Eye (tissue), 1 donor: ENCODE results near the gene ZNF469.
"Not testable (repeated sequence)": the region's sequence is repeated elsewhere in the genome, so short reads cannot be mapped to it uniquely, and the experiment has no call there.

Source experiments
- DNase-seq: peaks from one replicate; pipeline ENCODE4 v3.0.0-alpha.2; 2015

The ZNF469 gene

GRCh38 chr16:88393034-88393433 is 10.3 kb downstream of the ZNF469 start:
- DNase-seq = no peak

GRCh38 chr16:88393571-88393970 is 10.8 kb downstream of the ZNF469 start:
- DNase-seq = no peak

GRCh38 chr16:88394426-88394825 is 11.7 kb downstream of the ZNF469 start:
- no peak for DNase-seq

- DNase-seq = no peak
These were observed 13.2 kb downstream of the ZNF469 start for GRCh38 chr16:88395669-88396584.

- no peak for DNase-seq
These were observed 15.6 kb downstream of the ZNF469 start for GRCh38 chr16:88398170-88398873.

GRCh38 chr16:88398874-88399178 is 16.1 kb downstream of the ZNF469 start:
- no peak for DNase-seq

- DNase-seq = no peak
These were observed 17.4 kb downstream of the ZNF469 start for GRCh38 chr16:88400186-88400585.

GRCh38 chr16:88401604-88402246 is 19.0 kb downstream of the ZNF469 start:
- DNase-seq = no peak

GRCh38 chr16:88402551-88403240 is 19.9 kb downstream of the ZNF469 start:
- DNase-seq = no peak

GRCh38 chr16:88403794-88404581 is 21.2 kb downstream of the ZNF469 start:
- no peak for DNase-seq

- DNase-seq = no peak
These were observed 22.0 kb downstream of the ZNF469 start for GRCh38 chr16:88404769-88405168.

GRCh38 chr16:88405216-88406060 is 22.7 kb downstream of the ZNF469 start:
- peak; percentile 78 for DNase-seq

- DNase-seq = no peak
These were observed 23.6 kb downstream of the ZNF469 start for GRCh38 chr16:88406096-88407041.

GRCh38 chr16:88407042-88407420 is 24.3 kb downstream of the ZNF469 start:
- no peak for DNase-seq

- DNase-seq = no peak
These were observed 25.0 kb downstream of the ZNF469 start for GRCh38 chr16:88407807-88408206.

GRCh38 chr16:88408561-88409142 is 25.9 kb downstream of the ZNF469 start:
- no peak for DNase-seq

GRCh38 chr16:88409296-88410065 is 26.7 kb downstream of the ZNF469 start:
- no peak for DNase-seq

GRCh38 chr16:88410297-88410968 is 27.7 kb downstream of the ZNF469 start:
- not testable (repeated sequence) for DNase-seq
